Kidney tubule cell (primary cell): ENCODE measurements around the gene FRRS1L.

Experiments used
- DNase-seq: peaks from one replicate; pipeline ENCODE4 v3.0.0-alpha.2; 2018; ENCODE audit warnings: low spot score

The FRRS1L gene

DNA sequence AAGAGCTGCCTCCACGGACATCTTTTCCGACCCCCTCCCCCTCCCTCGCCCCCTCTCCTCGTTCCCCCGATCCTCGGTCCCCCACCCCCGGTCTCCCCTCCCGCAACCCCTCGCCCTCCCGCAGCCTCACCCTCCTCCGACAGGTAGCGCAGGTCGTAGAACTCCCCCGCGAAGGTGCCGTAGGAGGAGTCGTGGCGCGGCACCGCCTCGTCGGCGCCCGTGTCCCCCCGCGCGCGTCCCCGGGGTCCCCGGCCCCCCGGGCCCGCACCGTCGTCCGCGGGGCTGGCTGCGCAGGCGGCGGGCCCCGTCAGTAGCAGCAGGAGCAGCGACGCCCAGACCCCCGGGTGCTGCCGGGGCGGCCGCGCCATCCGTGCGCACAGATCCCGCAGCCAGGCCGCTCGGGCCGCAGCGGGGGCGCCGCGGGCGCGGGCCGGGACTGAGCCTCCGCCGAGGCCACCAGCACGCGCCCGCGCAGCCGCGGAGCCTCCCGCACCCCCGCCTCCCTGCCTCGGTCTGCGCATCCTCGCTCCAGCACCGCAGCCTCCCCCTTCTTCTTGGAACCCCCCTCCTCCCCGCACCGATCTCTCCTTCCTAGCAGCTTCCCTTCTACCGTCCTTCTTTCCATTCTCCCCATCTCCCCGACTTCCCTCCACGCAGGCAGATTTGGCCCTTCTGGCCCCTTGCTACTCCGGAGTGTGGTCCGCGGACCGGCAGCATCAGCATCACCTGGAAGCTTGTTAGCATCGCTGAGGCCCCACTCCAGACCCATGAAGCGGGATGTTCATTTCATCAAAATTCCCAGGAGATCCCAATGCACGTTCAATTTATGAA is at the start of gene FRRS1L:
FRRS1L (minus strand) TSS at position 479 of the 831 bp plus-strand sequence; CDS start at position 368, 111 bp downstream.
- no peak for DNase-seq

- DNase-seq: no peak
Observed at GRCh38 chr9:109214414-109214813, 47.4 kb upstream of the FRRS1L start.

DNA sequence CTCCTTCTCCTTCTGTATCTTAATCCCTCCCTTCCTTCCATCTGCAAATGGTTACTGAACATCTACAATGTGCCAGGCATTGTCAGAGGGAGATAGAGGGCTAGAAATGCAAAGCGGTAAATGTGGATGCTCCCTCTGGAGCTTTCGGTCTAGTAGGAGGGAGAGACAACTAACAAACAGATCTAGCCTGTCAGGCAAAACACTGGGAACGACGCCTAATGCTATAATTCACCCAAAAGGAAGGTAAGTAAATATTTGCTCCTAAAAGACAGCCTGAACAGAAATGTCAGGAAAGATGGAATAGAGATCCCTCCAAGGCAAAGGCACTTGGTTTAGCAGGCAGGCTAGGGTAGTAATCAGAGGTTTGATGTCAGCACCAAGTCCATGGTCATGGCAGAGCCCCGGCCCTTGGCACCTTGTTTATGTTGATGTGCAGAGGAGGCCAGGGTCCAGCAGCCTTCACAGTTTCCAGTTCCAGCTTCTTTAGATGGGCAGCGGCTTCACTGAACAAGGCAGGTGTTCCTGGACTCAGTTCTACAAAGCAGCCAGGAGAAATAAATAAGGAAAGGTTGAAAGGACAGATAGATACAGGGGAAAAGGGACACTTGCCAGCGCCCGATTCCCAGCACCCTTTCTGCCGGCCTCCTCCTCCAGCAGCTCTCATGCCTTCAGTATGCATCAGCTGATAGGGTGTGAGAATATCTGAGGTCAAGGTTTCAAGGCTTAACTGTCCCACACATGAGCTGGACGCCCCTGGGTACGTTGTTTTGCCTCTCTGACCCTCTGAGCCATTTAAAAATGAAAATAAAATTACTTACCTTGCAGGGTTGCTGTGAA is 46.5 kb upstream of the FRRS1L start:
- DNase-seq: no peak

GRCh38 chr9:109212768-109213167 is 45.7 kb upstream of the FRRS1L start:
- DNase-seq: no peak

DNA sequence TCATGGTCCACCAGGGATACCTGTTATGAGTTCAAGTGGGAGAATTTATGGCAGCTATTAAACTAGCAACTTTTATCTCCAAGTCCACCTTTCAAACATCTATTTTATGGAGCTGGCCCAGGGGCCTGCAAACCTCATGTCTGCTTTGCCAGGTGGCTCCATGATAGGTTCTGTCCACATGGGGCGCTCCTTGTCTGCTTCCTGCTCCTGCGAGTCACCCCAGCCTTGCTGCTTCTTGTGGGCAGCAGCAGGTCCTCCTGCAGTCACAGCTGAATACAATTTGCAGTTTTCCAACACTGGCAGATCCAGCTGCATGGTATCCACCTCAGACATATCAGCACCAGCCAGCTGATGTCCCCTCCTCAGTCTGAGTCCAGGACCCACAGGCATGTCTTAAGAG is 39.6 kb upstream of the FRRS1L start:
- DNase-seq: peak; percentile 9

GRCh38 chr9:109205526-109205925 is 38.5 kb upstream of the FRRS1L start:
- DNase-seq: no peak

DNA sequence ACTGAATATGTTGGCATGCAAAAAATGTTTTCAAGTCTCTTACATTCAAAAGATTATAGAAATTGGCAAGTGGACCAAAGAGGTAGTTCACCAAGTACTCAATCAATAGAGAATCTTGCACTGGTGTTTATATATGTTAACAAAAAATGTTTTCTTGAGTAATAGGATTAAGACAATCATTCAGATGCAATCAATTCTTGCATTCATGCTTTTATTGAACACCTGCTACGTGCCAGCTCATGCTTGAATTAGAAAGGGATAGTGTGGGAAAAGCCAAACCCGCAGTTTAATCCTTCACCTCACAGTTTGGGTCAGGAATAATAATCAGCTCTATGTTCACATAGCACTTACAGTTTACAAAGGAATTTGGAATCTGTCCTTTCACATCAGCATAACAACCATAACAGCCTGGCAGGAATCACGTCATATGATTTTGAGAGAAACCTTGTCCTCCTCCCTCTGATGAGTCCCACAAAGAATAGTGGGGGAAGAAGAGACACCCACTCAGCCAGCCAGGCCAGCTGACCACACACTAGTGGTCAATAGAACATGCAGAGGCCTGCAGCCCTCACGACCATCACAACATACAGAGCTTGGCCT is 36.8 kb upstream of the FRRS1L start:
- DNase-seq: no peak

- DNase-seq: no peak
Observed at GRCh38 chr9:109199676-109200075, 32.6 kb upstream of the FRRS1L start.

GRCh38 chr9:109198736-109199382 is 31.8 kb upstream of the FRRS1L start:
- DNase-seq: no peak

- no peak for DNase-seq
Observed at GRCh38 chr9:109193974-109194556, 27.0 kb upstream of the FRRS1L start.

DNA sequence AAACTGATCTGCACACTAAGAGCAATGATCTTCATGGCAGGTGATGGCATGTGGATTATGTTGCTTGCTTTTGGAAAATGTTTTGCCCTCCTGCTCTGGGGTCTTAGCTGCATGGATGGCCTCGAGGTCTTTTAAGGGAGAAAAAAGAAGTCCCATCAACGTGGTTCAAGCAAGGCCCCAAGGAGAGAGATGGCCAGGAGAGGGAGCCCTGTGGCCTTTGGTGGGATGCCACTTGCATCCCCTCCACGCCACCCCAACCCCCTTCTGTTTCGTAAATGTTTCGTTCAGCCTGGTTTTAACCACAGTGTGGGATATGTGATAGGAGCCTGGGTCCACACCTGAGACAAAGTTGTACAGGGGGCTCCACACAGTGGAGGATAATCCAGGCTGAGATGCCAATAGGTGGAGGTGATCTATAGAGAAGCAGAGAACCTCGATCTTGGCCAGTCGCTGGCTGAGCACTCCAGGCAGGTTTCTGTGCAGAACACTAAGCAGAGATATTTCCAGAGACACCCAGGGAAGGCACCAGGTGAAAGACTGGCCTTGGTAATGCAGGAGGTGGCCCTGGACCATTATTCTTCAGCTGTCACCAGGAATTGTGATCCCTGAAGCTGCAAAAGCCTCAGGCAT is 25.8 kb upstream of the FRRS1L start:
- DNase-seq: no peak

DNA sequence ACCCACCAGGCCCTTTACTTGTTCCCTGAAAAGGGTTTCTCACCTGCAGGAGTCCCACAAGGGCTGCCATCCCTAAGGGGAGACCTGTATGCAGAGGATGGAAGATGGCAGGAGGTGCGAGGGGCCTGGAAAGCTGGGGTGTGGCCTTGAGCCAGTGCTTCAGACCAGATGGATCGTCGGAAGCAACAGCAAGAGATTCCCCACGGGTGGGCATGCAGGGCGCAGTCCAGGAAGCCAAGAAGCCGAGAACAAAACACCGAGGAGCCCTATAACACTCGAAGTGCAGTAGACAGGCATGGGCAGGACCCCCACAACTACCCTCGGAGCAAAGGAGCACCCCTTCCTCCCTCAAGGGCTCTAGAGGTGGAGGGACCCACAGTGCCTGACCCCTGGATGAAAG is 24.7 kb upstream of the FRRS1L start:
- no peak for DNase-seq

GRCh38 chr9:109190151-109190550 is 23.1 kb upstream of the FRRS1L start:
- peak; percentile 79 for DNase-seq

DNA sequence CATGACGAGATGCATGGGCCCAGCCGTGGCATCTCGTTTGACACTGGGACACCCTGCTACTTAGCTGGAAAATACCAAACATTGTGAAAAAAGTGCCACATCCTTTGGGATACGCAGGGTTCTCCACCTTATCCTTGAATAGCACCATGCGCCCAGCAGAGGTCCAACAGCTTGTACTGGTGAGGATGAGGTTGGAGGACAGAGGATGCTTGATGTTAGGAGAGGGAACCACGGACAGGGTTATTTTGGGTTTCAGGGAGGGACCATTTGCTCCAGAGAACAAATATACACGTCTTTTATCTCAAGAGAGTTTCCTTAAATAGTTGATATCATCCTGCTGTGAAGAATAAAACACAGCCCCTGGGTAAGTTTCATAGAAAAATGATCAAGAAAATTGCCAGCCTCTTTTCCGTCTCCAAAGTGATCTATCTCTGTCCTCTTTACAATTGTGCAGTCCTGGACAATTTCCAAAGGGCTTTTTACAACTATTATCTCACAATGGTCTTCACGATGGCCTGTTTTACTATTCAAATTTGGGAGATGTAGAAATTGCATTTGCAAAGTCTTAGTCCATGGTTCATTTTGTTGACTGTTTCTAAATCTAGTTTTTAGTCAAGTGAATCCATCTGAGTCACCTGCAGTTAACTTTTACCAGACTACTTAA is 19.9 kb upstream of the FRRS1L start:
- no peak for DNase-seq

GRCh38 chr9:109182940-109183798 is 16.1 kb upstream of the FRRS1L start:
- DNase-seq: peak; percentile 59

- DNase-seq: no peak
Observed at GRCh38 chr9:109182550-109182939, 15.5 kb upstream of the FRRS1L start.

- DNase-seq: peak; percentile 26
Observed at GRCh38 chr9:109181284-109181683, 14.2 kb upstream of the FRRS1L start.

DNA sequence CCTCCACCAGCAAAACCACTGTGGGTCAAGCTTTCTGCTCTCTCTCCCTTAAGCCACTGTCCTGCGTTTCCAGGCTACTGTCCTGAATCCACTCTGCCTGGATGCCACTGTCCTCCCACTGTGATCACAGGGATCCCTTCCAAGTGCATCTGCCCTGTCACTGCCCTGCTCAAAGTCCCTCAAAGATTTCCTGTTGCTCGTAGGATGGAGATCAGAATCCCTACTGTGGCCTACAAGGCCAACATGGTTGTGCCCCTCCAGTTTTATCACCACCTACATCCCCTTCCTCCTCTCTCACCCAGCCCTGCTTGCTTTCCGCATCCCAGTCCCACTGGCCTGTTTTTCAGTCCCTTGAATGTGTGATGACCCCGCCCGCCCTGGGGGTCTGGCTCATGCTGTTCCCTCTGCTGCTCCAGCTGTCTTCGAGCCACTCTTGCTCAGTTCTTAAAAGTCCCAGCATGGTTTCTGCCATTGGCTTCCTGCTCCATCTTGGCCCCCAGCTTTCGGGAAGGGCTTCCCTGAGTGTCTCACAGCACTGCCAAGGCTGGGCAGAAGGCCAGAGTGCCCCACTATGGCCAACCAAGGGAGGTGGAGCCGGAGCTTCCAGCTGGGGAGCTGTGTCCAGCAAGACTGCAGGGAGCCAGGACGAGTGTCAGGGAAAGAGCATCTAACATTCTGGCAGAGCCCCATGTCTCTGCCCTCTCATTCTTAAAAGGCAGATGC is 12.9 kb upstream of the FRRS1L start:
- no peak for DNase-seq

GRCh38 chr9:109176963-109177362 is 9.9 kb upstream of the FRRS1L start:
- no peak for DNase-seq
